Jurkat, Clone E6-1 (cell line): ENCODE data around the gene BSDC1.

Experiments
- DNase-seq: peaks from one replicate; pipeline ENCODE4 v3.0.0-alpha.2; 2011; ENCODE audit warnings: low read depth, low spot score
- H3K4me3 ChIP-seq: 2 replicates; pipeline ENCODE4 v1.5.1; 2011; ENCODE audit warnings: mild to moderate bottlenecking, low read length, control low read depth, moderate library complexity

The BSDC1 gene

GRCh38 chr1:32327204-32327603 is 67.0 kb downstream of the BSDC1 start:
- no peak overlapping the region for H3K4me3 ChIP-seq
- DNase-seq = no peak

- H3K4me3 ChIP-seq = peak overlapping the region; percentile 8
- DNase-seq = peak; percentile 70
Observed at GRCh38 chr1:32321712-32322291, 72.4 kb downstream of the BSDC1 start.

DNA sequence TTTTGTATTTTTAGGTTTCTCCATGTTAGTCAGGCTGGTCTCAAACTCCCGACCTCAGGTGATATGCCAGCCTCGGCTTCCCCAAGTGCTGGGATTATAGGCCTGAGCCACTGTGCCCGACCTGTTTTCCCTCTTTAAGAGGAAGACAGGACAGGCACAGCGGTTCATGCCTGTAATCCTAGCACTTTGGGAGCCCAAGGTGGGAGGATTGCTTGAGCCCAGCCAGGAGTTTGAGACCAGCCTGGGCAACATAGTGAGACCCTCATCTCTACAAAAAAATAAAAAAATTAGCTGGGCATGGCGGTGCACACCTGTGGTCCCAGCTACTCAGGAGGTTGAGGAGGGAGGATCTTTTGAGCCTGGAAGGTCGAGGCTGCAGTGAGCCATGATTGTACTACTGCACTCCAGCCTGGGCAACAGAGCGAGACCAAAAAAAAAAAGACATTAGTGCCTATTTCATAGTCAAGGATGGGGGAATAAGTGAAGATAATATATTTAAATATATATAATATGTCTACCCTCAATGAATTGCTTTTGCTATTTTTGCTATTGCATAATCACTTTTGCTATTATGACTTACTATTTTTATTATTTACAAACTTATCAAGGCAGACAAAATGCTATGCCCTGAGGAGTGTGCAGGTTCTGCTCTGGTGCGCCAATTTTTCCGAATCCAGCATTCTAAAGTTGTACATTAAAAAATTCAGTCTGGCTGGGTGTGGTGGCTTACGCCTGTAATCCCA is 75.9 kb downstream of the BSDC1 start:
- no peak overlapping the region for H3K4me3 ChIP-seq
- DNase-seq = no peak

- DNase-seq = no peak
- no peak overlapping the region for H3K4me3 ChIP-seq
Observed at GRCh38 chr1:32316903-32317277, 77.4 kb downstream of the BSDC1 start.
